BJ (cell line): Measurements from ENCODE around the gene DYNC1LI1. TPM values are rescaled to one million over a fixed set of nuclear protein-coding genes. Genes with fewer than 3 reads are reported as not detected.

ENCODE experiments used
- CTCF ChIA-PET: fragments of 350-600 bp; formaldehyde crosslinking; extraction: SDS; loops from one replicate; lab custom pipeline; 2021; ENCODE audit warnings: antibody characterized with exemption, inconsistent platforms; lab: Yijun Ruan, JAX
- POLR2A ChIA-PET: fragments of 300-600 bp; sonication (Branson Sonifier 250); formaldehyde crosslinking; extraction: SDS; loops from one replicate; lab custom pipeline; 2021; ENCODE audit warnings: antibody characterized with exemption; lab: Charles Lee
- DNase-seq: peaks from one replicate; pipeline ENCODE4 v3.0.0-alpha.2; 2011; ENCODE audit warnings: low read depth
- H3K27me3 ChIP-seq: 2 replicates; pipeline ENCODE4 v1.6.0; 2011; ENCODE audit warnings: low read length; ENCODE audit not compliant: control insufficient read depth, insufficient read depth
- H3K36me3 ChIP-seq: 2 replicates; pipeline ENCODE4 v1.5.1; 2011; ENCODE audit warnings: low read length; ENCODE audit not compliant: control insufficient read depth, insufficient read depth
- H3K4me3 ChIP-seq: 2 replicates; pipeline ENCODE4 v1.5.1; 2011; ENCODE audit warnings: low read depth, mild to moderate bottlenecking, control low read depth, low read length
- polyA plus RNA-seq: library from polyadenylated mRNA; depleted of rRNA; stranded (reverse); fragments of >200 nt; gene quantifications from 2 replicates; pipeline ENCODE4 v1.2.3, GENCODE V29; 2011
- TF ChIP-seq, protein P1 (sequence below): IDR thresholded peaks from 2 replicates; pipeline ENCODE4 v1.5.1; 2011; ENCODE audit warnings: low read depth, mild to moderate bottlenecking, control low read depth, inconsistent platforms, low read length, moderate library complexity; ENCODE audit not compliant: insufficient read depth

Gene DYNC1LI1
- polyA plus RNA-seq, 1 experiment = 15.9 TPM

DNA sequence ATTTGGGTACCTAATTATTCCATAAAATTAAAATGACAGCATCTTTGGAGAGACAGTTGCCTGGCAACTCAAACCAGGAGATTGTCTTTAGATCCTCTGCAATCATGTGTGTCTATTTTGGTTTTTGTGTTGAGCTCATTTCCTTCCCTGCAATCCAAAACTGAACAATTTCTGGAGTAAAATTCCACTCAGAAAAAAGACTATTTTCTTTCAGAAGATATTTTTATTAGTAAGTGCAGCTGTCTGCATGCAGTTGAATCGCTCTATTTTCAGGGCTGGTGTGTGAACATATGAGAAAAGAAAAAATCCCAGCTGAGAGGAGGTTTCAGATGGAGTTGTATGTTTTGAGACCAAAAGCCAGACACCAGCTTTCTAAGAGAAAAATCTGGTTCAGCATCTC lies 41.9 kb upstream of the DYNC1LI1 start:
- H3K4me3 ChIP-seq = no peak overlapping the region
- CTCF ChIA-PET = no interaction called here
- TF ChIP-seq, protein P1, sequence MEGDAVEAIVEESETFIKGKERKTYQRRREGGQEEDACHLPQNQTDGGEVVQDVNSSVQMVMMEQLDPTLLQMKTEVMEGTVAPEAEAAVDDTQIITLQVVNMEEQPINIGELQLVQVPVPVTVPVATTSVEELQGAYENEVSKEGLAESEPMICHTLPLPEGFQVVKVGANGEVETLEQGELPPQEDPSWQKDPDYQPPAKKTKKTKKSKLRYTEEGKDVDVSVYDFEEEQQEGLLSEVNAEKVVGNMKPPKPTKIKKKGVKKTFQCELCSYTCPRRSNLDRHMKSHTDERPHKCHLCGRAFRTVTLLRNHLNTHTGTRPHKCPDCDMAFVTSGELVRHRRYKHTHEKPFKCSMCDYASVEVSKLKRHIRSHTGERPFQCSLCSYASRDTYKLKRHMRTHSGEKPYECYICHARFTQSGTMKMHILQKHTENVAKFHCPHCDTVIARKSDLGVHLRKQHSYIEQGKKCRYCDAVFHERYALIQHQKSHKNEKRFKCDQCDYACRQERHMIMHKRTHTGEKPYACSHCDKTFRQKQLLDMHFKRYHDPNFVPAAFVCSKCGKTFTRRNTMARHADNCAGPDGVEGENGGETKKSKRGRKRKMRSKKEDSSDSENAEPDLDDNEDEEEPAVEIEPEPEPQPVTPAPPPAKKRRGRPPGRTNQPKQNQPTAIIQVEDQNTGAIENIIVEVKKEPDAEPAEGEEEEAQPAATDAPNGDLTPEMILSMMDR = no peak
- no peaks in the 10 kb centered on the region for H3K36me3 ChIP-seq
- DNase-seq = no peak
- no peaks in the 10 kb centered on the region for H3K27me3 ChIP-seq
- POLR2A ChIA-PET = no interaction called here

DNA sequence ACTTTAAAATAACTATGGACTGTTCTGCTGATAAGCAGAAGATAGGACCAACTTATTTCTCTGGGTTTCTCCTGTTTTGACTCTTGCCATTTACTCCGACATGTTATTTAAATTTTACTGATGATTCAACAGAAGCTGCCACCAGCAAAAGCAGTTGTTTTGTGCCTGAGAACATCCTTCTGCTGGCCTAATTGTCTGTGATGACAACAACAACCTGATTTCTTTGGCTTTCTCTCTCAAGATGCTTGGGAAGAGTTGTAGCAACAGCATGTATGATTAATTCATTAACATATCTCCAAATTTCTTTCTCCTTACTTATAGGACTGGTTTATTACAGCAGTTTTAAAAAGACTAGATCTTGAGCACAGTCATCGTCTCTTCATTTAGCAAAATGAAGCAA lies 36.9 kb upstream of the DYNC1LI1 start:
- no peaks in the 10 kb centered on the region for H3K36me3 ChIP-seq
- CTCF ChIA-PET = interaction anchor here (1.0 kb wide), 1 partner anchor 10 kb away, joined by 3 read pairs; no protein-coding TSS in a partner anchor
- H3K27me3 ChIP-seq = no peaks in the 10 kb centered on the region
- TF ChIP-seq, protein P1 = no peak
- H3K4me3 ChIP-seq = no peak overlapping the region
- DNase-seq = no peak
- POLR2A ChIA-PET = no interaction called here

DNA sequence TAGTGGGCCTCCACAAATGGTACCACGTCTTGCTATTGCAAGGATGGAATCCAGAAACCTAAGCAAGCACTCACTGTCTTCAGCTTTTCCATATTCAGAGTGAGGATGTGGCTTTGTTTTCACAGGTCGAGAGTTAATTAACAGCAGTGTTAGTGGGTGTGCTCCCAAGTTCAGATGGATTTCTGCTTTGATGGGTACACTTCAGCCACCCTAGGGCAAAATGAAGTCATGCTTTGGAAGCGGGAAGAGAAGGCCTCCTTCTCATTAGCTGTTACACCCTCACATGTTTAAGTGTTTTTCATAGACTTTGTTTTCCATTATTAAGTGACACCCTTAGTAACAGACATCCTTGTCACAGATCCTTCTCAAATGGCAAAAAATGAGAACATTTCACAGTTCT lies 36.3 kb upstream of the DYNC1LI1 start:
- POLR2A ChIA-PET = no interaction called here
- DNase-seq = no peak
- H3K4me3 ChIP-seq = no peak overlapping the region
- peaks cover 2% of the 10 kb centered on the region; the same call in 1 of the 2 replicates for H3K27me3 ChIP-seq
- TF ChIP-seq, protein P1 = no peak
- CTCF ChIA-PET = interaction anchor here (1.0 kb wide), 1 partner anchor 9 kb away, joined by 3 read pairs; no protein-coding TSS in a partner anchor
- no peaks in the 10 kb centered on the region for H3K36me3 ChIP-seq

DNA sequence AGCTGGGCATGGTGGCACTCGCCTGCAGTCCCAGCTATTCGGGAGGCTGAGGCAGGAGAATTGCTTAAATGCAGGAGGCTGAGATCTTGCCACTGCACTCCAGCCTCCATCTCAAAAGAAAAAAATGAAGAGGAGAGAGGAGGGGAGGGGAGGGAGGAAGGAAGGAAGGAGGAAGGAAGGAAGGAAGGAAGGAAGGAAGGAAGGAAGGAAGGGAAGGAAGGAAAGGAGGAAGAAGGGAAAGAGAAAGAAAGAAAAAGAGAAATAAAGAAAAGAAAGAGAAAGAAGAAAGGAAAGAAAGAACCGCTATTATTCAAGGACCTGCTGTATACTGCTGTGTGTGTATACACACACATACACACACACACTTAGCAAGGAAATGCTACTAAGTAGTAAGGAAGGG lies 35.6 kb upstream of the DYNC1LI1 start:
- peaks cover 2% of the 10 kb centered on the region; the same call in 1 of the 2 replicates for H3K27me3 ChIP-seq
- CTCF ChIA-PET = interaction anchor here (1.0 kb wide), 1 partner anchor 9 kb away, joined by 3 read pairs; no protein-coding TSS in a partner anchor
- H3K4me3 ChIP-seq = no peak overlapping the region
- TF ChIP-seq, protein P1 = no peak
- H3K36me3 ChIP-seq = no peaks in the 10 kb centered on the region
- DNase-seq = no peak
- POLR2A ChIA-PET = no interaction called here

DNA sequence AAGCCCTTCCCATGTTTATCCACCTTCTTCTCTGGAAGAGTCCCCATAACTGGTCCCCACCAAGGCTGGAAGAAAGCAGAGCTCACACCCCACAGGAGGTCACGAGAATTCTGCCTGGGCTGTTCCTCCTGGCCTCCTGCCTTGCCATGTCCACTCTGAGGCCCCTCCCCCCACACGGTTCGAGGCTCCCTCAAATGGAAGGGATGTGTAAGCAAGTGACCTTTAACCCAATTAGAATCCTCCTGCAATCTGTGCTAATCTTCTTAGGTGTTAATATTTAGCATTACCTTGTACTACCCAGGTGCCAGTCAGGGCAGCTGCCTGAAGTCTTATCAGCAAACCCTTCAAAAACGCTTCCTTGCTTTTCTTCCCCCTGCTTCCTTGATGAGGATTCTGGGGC lies 32.4 kb upstream of the DYNC1LI1 start:
- ChIA-PET POLR2A (no interaction called here), CTCF (interaction anchor here (0.7 kb wide), 1 partner anchor 55 kb away, joined by 3 read pairs; no protein-coding TSS in a partner anchor)
- H3K4me3 ChIP-seq = no peak overlapping the region
- no peak for DNase-seq
- H3K36me3 ChIP-seq = no peaks in the 10 kb centered on the region
- H3K27me3 ChIP-seq = peaks cover 4% of the 10 kb centered on the region; the same call in 1 of the 2 replicates
- TF ChIP-seq, protein P1 = no peak
